Measurements from ENCODE around the gene SYPL1. TPM values are rescaled to one million over a fixed set of nuclear protein-coding genes. Genes with fewer than 3 reads are reported as not detected.

SYPL1 gene
- total RNA-seq, 1 experiment from 2014 or later = 98.3 TPM

Other genes starting within 250 kb of the SYPL1 start
- gene ATXN7L1, start 235.7 kb downstream of the SYPL1 start, total RNA-seq (2021; ENCODE audit: unreplicated experiment) = 10.8 TPM
- gene CDHR3, start 149.0 kb downstream of the SYPL1 start, total RNA-seq (2021; ENCODE audit: unreplicated experiment) = 6.5 TPM
- gene NAMPT, start 172.7 kb upstream of the SYPL1 start, total RNA-seq (2021; ENCODE audit: unreplicated experiment) = 80.8 TPM

All from Panc1 (cell line).